H1 (cell line): ENCODE results near the gene CCDC71L. TPM values are rescaled to one million over a fixed set of nuclear protein-coding genes. Genes with fewer than 3 reads are reported as not detected.

ENCODE experiments used
- CHD7 ChIP-seq: fragments of 300-600 bp; sonication (generic); IDR thresholded peaks from 2 replicates; pipeline ENCODE4 v1.7.1; 2012; ENCODE audit warnings: low read length, moderate library complexity, mild to moderate bottlenecking, inconsistent platforms; ENCODE audit not compliant: insufficient replicate concordance
- E2F6 ChIP-seq: IDR thresholded peaks from 2 replicates; pipeline ENCODE4 v1.6.1; 2012; ENCODE audit warnings: inconsistent platforms
- HDAC2 ChIP-seq, 2 experiments: fragments of 300-600 bp in 1 of 2; sonication (generic) in 1 of 2; IDR thresholded peaks; 2 replicates each; pipeline ENCODE4 v1.6.1; 2011 to 2012; ENCODE audit warnings: low read depth in 2 of 2, low read length in 2 of 2, mild to moderate bottlenecking in 2 of 2, moderate library complexity in 2 of 2, borderline replicate concordance in 1 of 2, inconsistent platforms in 1 of 2
- YY1 ChIP-seq: IDR thresholded peaks from 2 replicates; pipeline ENCODE4 v1.6.1; 2011; ENCODE audit warnings: low read depth, mild to moderate bottlenecking, low read length
- ZNF274 ChIP-seq: IDR thresholded peaks from 2 replicates; pipeline ENCODE4 v1.7.0; 2012; ENCODE audit warnings: low read length, borderline replicate concordance; ENCODE audit errors: extremely low read depth
- polyA plus RNA-seq, 7 experiments: library from polyadenylated mRNA; depleted of rRNA in 3 of 7; stranded (reverse) in 5 of 7; unstranded in 2 of 7; fragments of >200 nt in 5 of 7; fragments of 200-250 nt in 2 of 7; gene quantifications; 1 replicate in 5 of 7; 2 replicates in 1 of 7; 4 replicates in 1 of 7; pipeline versions ENCODE4 v1.2.1 to v1.2.3, GENCODE V29; 2011 to 2013; ENCODE audit warnings: missing spikeins in 2 of 7, mixed read lengths in 2 of 7
- total RNA-seq: library from RNA; stranded (reverse); fragmentation: NEBNext Ultra II Directional; extraction: Animal tissue kit (Norgen Biotek cat#: 25700); gene quantifications from 2 replicates; pipeline ENCODE4 v1.2.1, GENCODE V29; 2021

CCDC71L gene
- total and polyA plus RNA-seq, 2 of the 8 experiments (the other 6 are each of a cell fraction or from before 2014, with no cell fraction given) = 12.5 to 16.7 TPM

GRCh38 chr7:106621393-106622132, 39.4 kb downstream of the CCDC71L start (continued):
- TF ChIP-seq CHD7 = no peak
- TF ChIP-seq YY1 = no peak
- no peak for TF ChIP-seq E2F6
- TF ChIP-seq HDAC2 (IDR thresholded peaks at IDR 0.05; ENCODE audit: borderline replicate concordance in 1 of 2, low read depth in 2 of 2, low read length in 2 of 2) = no peak
- TF ChIP-seq ZNF274 = no peak
